Left lung (tissue), 10 donors: ENCODE measurements around the gene PALLD. TPM values are rescaled to one million over a fixed set of nuclear protein-coding genes. Genes with fewer than 3 reads are reported as not detected.

Experiments
- ATAC-seq: fragments of 200-7000 bp; cut with Tn5 transposase; one replicate; pipeline ENCODE4 v1.9.1; 2020; ENCODE audit warnings: moderate library complexity
- DNase-seq, 4 donors: peaks; one replicate each; pipeline ENCODE4 v3.0.0-alpha.2; 2013 to 2020
- H3K27ac ChIP-seq, 2 donors: fragments of 200-600 bp; sonication (generic) in 1 of 2; one replicate each; pipeline versions ENCODE4 v1.5.0 to v1.8.0; 2020 to 2021
- H3K27me3 ChIP-seq, 2 donors: fragments of 200-600 bp; sonication (generic) in 1 of 2; one replicate each; pipeline versions ENCODE4 v1.5.0 to v1.8.0; 2020 to 2021
- H3K36me3 ChIP-seq, 2 donors: fragments of 200-600 bp; sonication (generic) in 1 of 2; one replicate each; pipeline versions ENCODE4 v1.5.0 to v1.8.0; 2020 to 2021
- H3K4me1 ChIP-seq, 2 donors: fragments of 200-600 bp; one replicate each; pipeline ENCODE4 v1.8.0; 2021
- H3K4me3 ChIP-seq, 2 donors: fragments of 200-600 bp; sonication (generic) in 1 of 2; one replicate each; pipeline versions ENCODE4 v1.5.0 to v1.8.0; 2020 to 2021; ENCODE audit warnings: mild to moderate bottlenecking in 1 of 2
- H3K9me3 ChIP-seq, 2 donors: fragments of 200-600 bp; sonication (generic) in 1 of 2; one replicate each; pipeline versions ENCODE4 v1.5.0 to v1.8.0; 2020 to 2021
- intact Hi-C, 2 donors: fragments of 100-400 bp; cut with DNase I; formaldehyde crosslinking; loops; one replicate each; pipeline versions ENCODE4 v1.11.2 to v1.14.2; 2022
- polyA plus RNA-seq, 6 donors: library from polyadenylated mRNA; unstranded; fragments of 120-200 nt; gene quantifications; one replicate each; pipeline ENCODE4 v1.2.1, GENCODE V29; 2013; ENCODE audit not compliant: insufficient read length in 6 of 6
- total RNA-seq, 2 donors: library from RNA; stranded (reverse); fragmentation: NEBNext Ultra II Directional; extraction: Animal tissue kit (Norgen Biotek cat#: 25700); gene quantifications; one replicate each; pipeline ENCODE4 v1.2.1, GENCODE V29; 2021
- TF ChIP-seq, protein P1 (sequence below), 2 donors: fragments of 200-600 bp; sonication (generic) in 1 of 2; IDR thresholded peaks; one replicate each; pipeline versions ENCODE4 v1.5.0 to v1.8.0; 2021; ENCODE audit warnings: antibody characterized with exemption in 2 of 2
- donor health status: DM: no; HTN: yes; CAD: no.
- donor health status: DM: no; HTN: no; CAD: no.

Gene PALLD
- total and polyA plus RNA-seq, 8 donors, result 67.5 to 194 (median 80.4) TPM

DNA sequence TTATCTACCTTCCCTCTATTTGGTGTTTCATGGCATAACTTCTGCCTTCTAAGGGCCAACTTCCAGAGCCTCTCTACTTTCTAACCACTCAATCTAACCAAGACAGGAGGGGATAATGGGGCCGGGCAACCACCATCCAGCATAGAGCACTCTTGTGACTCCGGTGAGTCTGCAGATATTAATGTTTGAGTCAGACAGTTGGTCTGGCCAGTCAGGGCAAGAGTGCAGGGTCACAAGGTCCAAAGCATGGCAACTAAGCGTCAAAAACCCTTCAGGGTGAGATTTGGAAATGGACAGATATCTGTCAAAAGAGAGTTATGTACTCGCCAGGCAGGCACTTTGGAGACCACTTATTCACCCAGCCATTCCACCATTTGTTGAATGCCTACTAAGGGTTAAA, 105.0 kb downstream of the PALLD start:
- ATAC-seq (no peak), DNase-seq (no peak)
- Histone ChIP-seq H3K9me3 (no peaks in the 10 kb centered on the region), H3K4me3 (no peak overlapping the region), H3K4me1 (no peaks in the 10 kb centered on the region), H3K36me3 (no peaks in the 10 kb centered on the region), H3K27me3 (no peaks in the 10 kb centered on the region), H3K27ac (no peak overlapping the region)
- intact Hi-C loops, result no loop called here
- TF ChIP-seq, protein P1, sequence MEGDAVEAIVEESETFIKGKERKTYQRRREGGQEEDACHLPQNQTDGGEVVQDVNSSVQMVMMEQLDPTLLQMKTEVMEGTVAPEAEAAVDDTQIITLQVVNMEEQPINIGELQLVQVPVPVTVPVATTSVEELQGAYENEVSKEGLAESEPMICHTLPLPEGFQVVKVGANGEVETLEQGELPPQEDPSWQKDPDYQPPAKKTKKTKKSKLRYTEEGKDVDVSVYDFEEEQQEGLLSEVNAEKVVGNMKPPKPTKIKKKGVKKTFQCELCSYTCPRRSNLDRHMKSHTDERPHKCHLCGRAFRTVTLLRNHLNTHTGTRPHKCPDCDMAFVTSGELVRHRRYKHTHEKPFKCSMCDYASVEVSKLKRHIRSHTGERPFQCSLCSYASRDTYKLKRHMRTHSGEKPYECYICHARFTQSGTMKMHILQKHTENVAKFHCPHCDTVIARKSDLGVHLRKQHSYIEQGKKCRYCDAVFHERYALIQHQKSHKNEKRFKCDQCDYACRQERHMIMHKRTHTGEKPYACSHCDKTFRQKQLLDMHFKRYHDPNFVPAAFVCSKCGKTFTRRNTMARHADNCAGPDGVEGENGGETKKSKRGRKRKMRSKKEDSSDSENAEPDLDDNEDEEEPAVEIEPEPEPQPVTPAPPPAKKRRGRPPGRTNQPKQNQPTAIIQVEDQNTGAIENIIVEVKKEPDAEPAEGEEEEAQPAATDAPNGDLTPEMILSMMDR (IDR thresholded peaks at IDR 0.05), result no peak

DNA sequence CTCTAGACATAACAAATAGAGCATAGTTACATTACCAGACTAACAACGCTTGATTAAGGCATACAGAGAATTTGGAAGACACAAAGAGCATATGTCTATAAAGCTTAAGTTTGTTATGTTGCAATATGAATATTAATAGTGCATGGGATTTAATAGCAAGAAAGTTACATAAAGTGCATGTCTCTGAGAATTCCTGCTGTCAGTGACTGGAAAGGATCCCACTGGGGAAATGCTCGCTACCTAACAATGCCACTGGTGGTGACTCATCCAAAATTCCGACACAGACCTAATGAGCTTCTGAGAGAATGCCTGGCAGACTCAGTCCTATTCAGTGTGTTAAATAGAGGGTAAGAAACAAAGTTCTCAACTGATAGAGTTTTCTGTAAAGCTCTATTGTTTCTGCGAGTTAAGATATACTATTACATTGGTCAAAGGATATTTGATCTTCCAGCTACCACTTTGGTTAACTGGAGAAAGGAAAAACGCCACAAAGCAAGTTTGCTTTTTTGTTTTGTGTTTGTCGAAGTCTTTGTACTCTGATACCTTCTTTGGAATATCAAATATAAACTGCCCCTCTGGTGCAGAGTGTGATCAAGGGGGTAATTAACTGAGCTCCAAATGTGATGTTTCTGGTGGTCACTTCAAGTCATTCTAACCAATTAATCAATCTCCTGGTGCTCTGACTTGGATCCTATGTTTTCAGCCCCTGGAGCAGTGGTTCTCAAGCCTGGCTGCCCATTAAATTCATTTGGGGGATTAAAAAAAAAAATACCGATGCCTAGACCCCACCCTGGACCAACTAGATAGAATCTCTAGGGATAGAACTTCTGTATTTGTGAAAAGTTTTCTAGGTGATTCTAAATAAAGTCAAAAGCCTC, 107.9 kb downstream of the PALLD start:
- TF ChIP-seq, protein P1 (IDR thresholded peaks at IDR 0.05), result no peak
- no peaks in the 10 kb centered on the region for H3K4me1 ChIP-seq
- H3K36me3 ChIP-seq, result no peaks in the 10 kb centered on the region
- H3K9me3 ChIP-seq, result no peaks in the 10 kb centered on the region
- intact Hi-C loops, result no loop called here
- H3K27ac ChIP-seq, result no peak overlapping the region
- no peak overlapping the region for H3K4me3 ChIP-seq
- H3K27me3 ChIP-seq, result no peaks in the 10 kb centered on the region
- ATAC-seq, result peak; percentile 85
- peak in 2 of 4 donors; percentile 18 to 21 for DNase-seq

DNA sequence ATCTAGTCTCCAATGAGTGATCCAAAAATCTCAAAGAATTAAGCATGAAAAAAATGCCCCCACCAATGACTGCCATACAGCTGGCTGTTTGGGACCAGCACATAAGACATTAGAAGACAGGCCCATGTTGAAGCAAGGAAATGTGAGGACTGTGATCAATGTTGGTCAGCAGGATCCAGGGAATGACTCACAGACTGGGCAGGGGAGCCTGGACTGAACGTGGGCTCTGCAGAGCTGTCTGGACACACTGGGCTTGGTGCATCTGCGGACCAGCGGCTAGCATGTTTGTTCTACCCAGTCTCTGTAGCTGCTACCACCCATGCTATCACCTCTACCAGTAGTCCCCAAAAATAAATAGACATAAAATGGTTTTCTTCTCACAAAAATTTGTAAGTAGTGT, 108.6 kb downstream of the PALLD start:
- Histone ChIP-seq H3K4me3 (no peak overlapping the region), H3K9me3 (no peaks in the 10 kb centered on the region), H3K27ac (no peak overlapping the region), H3K4me1 (no peaks in the 10 kb centered on the region), H3K27me3 (no peaks in the 10 kb centered on the region), H3K36me3 (no peaks in the 10 kb centered on the region)
- TF ChIP-seq, protein P1 (IDR thresholded peaks at IDR 0.05), result no peak
- ATAC-seq (peak; percentile 70), DNase-seq (no peak)
- intact Hi-C loops, result no loop called here

DNA sequence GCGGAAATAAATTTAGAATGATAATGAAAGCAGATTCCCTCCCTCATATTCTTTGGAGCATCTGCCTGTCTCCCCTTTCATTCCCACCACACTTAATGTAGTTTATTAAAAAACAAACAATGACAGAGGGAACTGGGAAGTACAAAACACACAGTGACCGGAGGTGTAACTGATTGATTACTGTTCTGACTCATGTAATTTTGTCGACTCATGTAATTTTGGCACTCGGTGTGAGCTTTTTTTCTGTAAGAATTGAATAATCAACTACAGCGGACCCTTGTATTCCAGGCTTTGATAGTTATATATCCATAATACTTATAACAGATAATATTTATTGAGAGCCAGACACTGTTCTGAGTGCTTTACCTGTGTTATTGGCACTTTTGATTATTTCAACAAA, 110.4 kb downstream of the PALLD start:
- DNase-seq (no peak), ATAC-seq (no peak)
- TF ChIP-seq, protein P1 (IDR thresholded peaks at IDR 0.05), result no peak
- no peak overlapping the region for H3K27ac ChIP-seq
- H3K9me3 ChIP-seq, result no peaks in the 10 kb centered on the region
- no peaks in the 10 kb centered on the region for H3K36me3 ChIP-seq
- no peaks in the 10 kb centered on the region for H3K4me1 ChIP-seq
- no peak overlapping the region for H3K4me3 ChIP-seq
- intact Hi-C loops, result no loop called here
- H3K27me3 ChIP-seq, result no peaks in the 10 kb centered on the region

DNA sequence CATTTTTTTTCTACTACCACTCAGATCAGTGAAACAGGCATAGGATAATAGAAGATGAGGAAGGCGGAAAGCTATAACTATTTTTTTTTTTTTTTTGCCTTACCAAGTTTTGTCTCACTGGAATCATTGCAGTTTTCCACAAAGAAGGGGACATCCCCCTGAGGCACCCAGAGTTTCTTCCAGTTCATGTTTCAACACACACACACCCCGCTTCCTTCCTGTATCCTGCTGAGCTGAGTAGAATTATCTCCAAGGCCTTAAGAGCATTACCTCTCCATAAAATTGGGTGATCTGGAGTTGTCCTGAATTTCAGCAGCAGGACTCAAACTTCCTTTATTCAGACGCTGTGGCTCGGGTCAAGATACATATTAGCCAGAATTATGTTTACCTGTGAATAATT, 111.9 kb downstream of the PALLD start:
- intact Hi-C loops, result no loop called here

More for the DNA sequence above, 111.9 kb downstream of the PALLD start:
- TF ChIP-seq, protein P1 (IDR thresholded peaks at IDR 0.05), result no peak
- H3K36me3 ChIP-seq, result no peaks in the 10 kb centered on the region
- H3K27me3 ChIP-seq, result no peaks in the 10 kb centered on the region
- no peak for DNase-seq
- no peak for ATAC-seq
- no peak overlapping the region for H3K4me3 ChIP-seq
- no peak overlapping the region for H3K27ac ChIP-seq
- H3K9me3 ChIP-seq, result no peaks in the 10 kb centered on the region
- no peaks in the 10 kb centered on the region for H3K4me1 ChIP-seq
